Measurements from ENCODE around the gene MUC4.
"Not testable (repeated sequence)": the region's sequence is repeated elsewhere in the genome, so short reads cannot be mapped to it uniquely, and the experiment has no call there.

MUC4 gene

DNA sequence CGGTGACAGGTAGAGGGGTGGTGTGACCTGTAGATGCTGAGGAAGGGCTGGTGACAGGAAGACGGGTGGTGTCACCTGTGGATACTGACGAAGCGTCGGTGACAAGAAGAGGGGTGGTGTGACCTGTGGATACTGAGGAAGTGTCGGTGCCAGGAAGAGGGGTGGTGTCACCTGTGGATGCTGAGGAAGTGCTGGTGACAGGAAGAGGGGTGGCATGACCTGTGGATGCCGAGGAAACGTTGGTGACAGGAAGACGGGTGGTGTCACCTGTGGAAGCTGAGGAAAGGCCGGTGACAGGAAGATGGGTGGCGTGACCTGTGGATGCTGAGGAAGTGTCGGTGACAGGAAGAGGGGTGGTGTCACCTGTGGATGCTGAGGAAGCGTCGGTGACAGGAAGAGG lies 27.7 kb downstream of the MUC4 start:
- not testable (repeated sequence) for DNase-seq

DNA sequence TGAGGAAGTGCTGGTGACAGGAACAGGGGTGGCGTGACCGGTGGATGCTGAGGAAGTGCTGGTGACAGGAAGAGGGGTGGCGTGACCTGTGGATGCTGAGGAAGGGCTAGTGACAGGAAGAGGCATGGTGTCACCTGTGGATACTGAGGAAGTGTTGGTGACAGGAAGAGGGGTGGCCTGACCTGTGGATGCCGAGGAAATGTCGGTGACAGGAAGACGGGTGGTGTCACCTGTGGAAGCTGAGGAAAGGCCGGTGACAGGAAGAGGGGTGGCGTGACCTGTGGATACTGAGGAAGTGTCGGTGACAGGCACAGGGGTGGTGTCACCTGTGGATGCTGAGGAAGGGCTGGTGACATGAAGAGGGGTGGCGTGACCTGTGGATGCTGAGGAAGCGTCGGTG lies 30.5 kb downstream of the MUC4 start:
- DNase-seq = not testable (repeated sequence)

GRCh38 chr3:195777975-195778374 lies 33.8 kb downstream of the MUC4 start:
- DNase-seq = no peak

GRCh38 chr3:195774917-195775316 lies 36.8 kb downstream of the MUC4 start:
- DNase-seq = peak; percentile 51 to 66

GRCh38 chr3:195773956-195774537 lies 37.7 kb downstream of the MUC4 start:
- no peak for DNase-seq

- DNase-seq = no peak
These were observed 40.0 kb downstream of the MUC4 start for GRCh38 chr3:195771646-195772300.

GRCh38 chr3:195770841-195771645 lies 40.7 kb downstream of the MUC4 start:
- not testable (repeated sequence) for DNase-seq

GRCh38 chr3:195770081-195770840 lies 41.5 kb downstream of the MUC4 start:
- no peak for DNase-seq

GRCh38 chr3:195769551-195769950 lies 42.2 kb downstream of the MUC4 start:
- DNase-seq = no peak

GRCh38 chr3:195768831-195769303 lies 42.9 kb downstream of the MUC4 start:
- no peak for DNase-seq

DNA sequence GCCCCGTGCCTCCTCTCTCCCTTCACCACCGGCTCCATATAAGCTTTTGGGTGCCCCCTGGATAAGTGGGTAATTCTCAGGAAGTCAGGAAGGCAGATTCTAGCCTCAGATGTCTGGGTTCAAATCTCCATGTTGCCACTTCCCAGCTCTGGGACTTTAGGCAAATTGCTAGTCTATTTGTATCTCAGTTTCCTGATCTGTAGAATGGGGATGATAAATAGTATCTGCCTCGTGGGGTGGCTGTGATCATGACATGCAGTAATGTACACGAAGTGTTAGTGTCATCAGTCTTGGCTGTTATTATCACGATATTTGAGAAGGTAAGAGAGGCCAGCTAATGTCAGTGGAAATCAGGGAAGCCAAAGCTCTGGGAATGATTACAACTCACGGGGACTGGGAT lies 43.3 kb downstream of the MUC4 start:
- DNase-seq = no peak

DNA sequence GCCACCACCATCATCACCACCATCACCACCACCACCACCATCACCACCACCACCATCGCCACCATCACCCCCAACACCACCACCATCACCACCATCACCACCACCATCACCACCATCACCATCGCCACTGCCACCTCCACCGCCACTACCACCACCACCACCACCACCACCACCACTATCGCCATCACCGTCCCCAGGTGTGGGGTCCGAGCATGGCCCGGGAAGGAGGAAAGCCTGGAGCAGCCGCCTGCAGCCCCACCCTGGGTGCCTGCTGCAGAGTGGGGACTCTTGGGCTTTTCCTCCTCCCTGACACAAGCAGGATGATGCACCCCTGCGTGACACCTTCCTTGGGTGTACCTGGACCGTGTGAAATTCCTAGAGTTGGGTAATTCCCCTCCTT lies 43.9 kb downstream of the MUC4 start:
- no peak for DNase-seq

DNA sequence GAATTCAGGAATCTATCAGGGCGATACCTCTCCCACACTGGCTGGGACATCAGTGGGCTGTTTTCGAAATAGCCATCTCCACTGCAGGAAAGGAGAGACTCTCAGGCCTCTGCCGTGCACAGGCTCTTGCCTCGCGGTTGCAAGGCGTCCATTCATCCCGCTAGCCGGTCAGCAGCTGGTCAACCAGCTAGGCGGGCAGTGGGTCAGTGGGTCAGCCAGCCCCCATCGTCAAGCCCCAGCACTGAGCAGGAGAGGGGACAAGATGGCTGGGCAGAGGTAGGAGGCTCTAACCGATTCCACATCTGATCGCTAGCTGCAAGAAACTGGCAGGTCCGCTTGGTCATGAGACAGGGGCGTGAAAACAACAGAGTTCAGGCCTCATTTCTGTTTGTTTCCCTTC lies 45.1 kb downstream of the MUC4 start:
- DNase-seq = no peak

DNA sequence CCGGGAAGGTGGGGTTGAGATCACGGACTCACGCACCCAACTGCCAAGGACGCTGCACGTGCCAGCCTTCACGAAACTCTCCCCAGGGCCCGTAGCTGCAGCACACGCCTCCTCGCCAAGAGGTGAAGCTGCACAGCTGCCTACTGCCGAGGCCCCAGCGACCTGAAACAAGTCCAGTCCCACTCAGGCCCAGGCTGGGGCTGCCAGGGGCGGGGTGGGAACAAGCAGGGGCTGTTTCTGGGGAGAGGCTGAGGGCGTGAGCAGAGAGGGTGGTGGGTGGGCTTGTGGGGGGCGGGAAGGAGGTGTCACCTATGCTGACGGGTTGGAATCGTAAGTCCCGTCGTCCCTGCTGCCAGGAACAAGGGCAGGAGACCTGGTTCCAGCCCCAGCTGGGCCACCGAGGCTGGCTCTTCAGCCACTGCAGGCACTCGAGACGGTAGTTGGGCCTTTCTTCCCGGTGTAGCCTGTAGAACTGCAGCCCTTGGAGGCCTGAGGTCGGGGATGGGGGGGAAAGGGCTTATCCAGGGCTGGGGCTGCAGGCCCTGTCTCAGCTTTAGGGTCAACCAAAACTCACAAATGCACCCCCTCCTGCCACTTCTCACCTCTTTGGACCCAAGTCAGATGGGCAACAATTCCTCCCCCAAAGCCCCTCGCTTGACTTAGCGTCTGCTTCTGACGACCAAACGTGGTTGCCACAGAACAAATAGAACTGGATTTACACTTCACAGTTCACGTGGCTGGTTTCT lies 46.6 kb downstream of the MUC4 start:
- DNase-seq = no peak

GRCh38 chr3:195763843-195764825 lies 47.6 kb downstream of the MUC4 start:
- DNase-seq = no peak

DNA sequence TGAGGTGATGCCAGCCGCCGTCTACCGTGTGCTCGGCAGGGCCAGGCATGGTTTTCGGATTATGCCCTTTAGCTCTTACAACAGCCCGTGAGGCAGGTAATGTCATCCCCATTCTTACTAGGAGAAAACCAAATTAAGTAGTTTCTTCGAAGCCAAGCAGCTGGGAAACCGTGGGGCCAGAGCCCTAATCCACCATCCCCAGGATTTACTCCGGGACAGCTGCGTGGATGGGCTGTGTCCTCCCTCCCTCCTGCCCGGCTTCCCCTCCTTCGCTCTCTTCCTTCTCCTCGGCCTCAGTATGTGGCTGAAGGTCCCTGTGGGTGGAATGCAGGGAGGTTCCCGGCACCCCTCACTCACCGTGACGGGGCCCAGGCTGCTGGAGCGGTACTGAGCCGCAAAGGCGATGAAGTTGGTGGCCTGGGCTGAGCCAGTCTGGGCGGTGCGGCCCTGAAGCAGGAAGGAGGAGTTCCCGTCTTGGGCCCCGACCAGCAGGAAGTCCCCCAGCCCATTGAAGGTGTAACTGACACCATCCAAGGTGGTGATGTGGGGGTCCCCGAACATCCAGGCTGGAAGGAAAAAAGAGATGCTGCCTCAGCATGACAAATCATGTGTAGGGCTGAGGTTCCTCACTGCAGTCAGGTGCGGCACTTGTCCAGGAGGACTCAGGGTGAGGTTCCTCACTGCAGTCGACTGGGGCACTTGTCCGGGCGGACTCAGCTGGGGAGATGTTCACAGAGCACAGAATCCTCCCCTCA lies 48.5 kb downstream of the MUC4 start:
- no peak for DNase-seq

DNA sequence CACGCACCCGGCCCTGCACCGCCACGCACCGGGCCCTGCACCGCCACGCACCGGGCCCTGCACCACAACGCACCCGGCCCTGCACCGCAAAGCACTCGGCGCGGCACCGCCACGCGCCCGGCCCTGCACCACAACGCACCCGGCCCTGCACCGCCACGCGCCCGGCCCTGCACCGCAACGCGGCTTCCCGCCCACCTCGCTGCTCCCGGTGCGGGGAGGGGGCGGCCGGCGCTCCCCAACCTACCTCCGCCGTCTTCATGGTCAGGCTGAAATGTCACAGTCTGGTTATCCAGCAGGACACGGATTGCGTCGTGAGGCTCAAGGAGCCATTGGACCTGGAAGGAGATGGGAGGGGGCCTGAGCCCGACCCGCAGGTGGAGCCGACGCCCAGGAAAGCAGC lies 49.1 kb downstream of the MUC4 start:
- DNase-seq = no peak

- no peak for DNase-seq
These were observed 49.5 kb downstream of the MUC4 start for GRCh38 chr3:195762249-195762585.

DNA sequence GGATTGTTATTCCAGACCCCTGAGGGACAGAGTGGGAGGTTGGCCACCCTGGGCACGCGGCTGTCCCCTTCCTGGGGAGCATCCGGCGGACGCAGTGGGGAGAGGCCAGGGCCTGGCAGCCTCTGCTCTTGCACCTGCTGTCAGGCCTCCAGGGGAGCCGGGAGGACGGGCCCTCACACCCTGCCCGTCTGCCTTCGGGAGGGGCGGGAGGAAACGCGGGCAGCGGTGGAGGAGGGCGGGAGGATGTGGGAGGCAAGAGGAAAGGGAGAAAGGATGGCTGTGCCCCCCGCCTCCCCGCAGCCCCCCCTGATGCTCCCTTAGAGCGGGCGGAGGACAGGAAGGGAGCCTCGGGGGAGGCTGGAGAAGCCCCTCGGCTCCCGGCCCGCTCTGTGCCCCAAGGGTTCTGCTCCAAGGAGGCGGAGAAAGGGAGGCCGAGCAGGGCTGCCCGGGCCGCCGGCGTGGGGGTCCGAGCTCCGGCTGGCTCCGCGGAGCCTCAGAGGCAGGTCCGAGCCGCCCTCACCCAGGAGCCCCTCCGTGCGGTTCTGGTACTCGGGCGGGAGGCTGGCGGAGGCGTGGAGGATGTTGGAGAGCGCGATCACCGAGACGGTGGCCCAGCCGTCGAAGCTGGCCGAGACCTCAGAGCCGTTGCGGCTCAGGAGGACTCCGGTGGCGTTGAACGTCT lies 50.0 kb downstream of the MUC4 start:
- no peak for DNase-seq

DNA sequence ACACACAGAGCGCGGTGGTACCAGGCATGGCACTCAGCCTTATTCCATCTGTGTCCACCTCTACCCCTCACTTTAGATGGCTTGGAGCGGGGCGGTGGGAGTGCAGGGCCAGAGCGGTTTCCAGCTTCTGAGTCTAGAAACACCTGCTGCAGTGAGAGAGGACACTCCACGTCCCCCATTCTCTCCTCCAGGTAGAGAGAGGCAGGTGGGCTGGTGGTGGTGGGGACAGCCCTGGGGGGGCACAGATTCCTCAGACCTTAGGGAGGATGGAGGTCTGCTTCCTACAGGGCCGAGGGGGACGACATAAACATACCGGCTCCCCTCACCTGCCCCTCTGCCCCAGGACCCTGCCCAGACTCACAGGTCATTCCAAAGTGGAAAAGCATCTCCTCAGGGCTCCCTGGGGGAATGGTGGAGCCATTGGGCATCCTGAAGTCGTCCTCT lies 50.6 kb downstream of the MUC4 start:
- no peak for DNase-seq
